Measurements from ENCODE around the gene PPP1R9B.

GRCh38 chr17:50196036-50196435 lies 45.6 kb upstream of the PPP1R9B start:
- TF ChIP-seq REST (IDR thresholded peaks at IDR 0.05; ENCODE audit: insufficient read depth in 1 of 2, low read depth in 2 of 2, low read length in 2 of 2) (no peak), TAF1 (IDR thresholded peaks at IDR 0.05; ENCODE audit: borderline replicate concordance, insufficient read depth, low read length) (no peak), POLR2AphosphoS5 (IDR thresholded peaks at IDR 0.05; ENCODE audit: low read depth, low read length) (no peak), SIN3A (IDR thresholded peaks at IDR 0.05; ENCODE audit: borderline replicate concordance, insufficient read depth, low read length) (no peak)
